Neural progenitor cell (in vitro differentiated cells): ENCODE measurements around the gene BCAS3.

Experiments used
- CTCF ChIP-seq: fragments of 200-600 bp; sonication (generic); IDR thresholded peaks from 2 replicates; pipeline ENCODE4 v1.5.1; 2017; ENCODE audit warnings: antibody characterized with exemption, mild to moderate bottlenecking
- EZH2phosphoT487 ChIP-seq: fragments of 200-600 bp; sonication (generic); IDR thresholded peaks from 2 replicates; pipeline ENCODE4 v1.6.1; 2017; ENCODE audit warnings: antibody characterized with exemption

- TF ChIP-seq CTCF (no peak), EZH2phosphoT487 (no peak)
Measured at GRCh38 chr17:60899115-60899514, 221.5 kb downstream of the BCAS3 start.
